OCI-LY3 (cell line): ENCODE measurements around the gene EIF1AD.

Experiments used
- H2AFZ ChIP-seq: fragments of 200-600, 300-600 bp; shearing (Covaris generic); 2 replicates; pipeline ENCODE4 v1.6.0; 2014; ENCODE audit warnings: antibody characterized with exemption, low read depth, low read length
- H3K27ac ChIP-seq: fragments of 200-600, 300-600 bp; sonication (generic); 2 replicates; pipeline ENCODE4 v1.5.1; 2014; ENCODE audit warnings: mild to moderate bottlenecking, low read length, moderate library complexity, mixed read lengths
- H3K27me3 ChIP-seq: fragments of 200-600, 300-600 bp; sonication (generic); 2 replicates; pipeline ENCODE4 v1.6.1; 2014; ENCODE audit warnings: low read depth, low read length, mixed read lengths
- H3K36me3 ChIP-seq: fragments of 200-600, 300-600 bp; sonication (generic); replicated peaks from 2 replicates; pipeline ENCODE3; 2014; ENCODE audit warnings: low read depth, low read length, mixed read lengths
- H3K4me1 ChIP-seq: fragments of 300-600, 200-600 bp; sonication (generic); 2 replicates; pipeline ENCODE4 v1.6.1; 2014; ENCODE audit warnings: low read length, mixed read lengths
- H3K4me2 ChIP-seq: fragments of 200-600, 300-600 bp; sonication (generic); 2 replicates; pipeline ENCODE4 v1.6.1; 2014; ENCODE audit warnings: low read length, mixed read lengths
- H3K4me3 ChIP-seq: fragments of 300-600, 200-600 bp; sonication (generic); 2 replicates; pipeline ENCODE4 v1.5.1; 2014; ENCODE audit warnings: antibody characterized with exemption, mild to moderate bottlenecking, low read length, moderate library complexity
- H3K79me2 ChIP-seq: fragments of 300-600, 200-600 bp; shearing (Covaris generic); 2 replicates; pipeline ENCODE4 v1.6.1; 2014; ENCODE audit warnings: mild to moderate bottlenecking, low read length, mixed read lengths
- H3K9ac ChIP-seq: fragments of 300-600, 200-600 bp; shearing (Covaris generic); 2 replicates; pipeline ENCODE4 v1.6.0; 2014; ENCODE audit warnings: mild to moderate bottlenecking, low read length, moderate library complexity
- H3K9me3 ChIP-seq: fragments of 200-600, 300-600 bp; shearing (Covaris generic); 2 replicates; pipeline ENCODE4 v1.6.1; 2014; ENCODE audit warnings: low read length, mixed read lengths; ENCODE audit not compliant: insufficient read depth
- H4K20me1 ChIP-seq: fragments of 200-600, 300-600 bp; sonication (generic); 2 replicates; pipeline ENCODE4 v1.6.1; 2016; ENCODE audit warnings: low read length, mixed read lengths; ENCODE audit not compliant: insufficient read depth
- EZH2phosphoT487 ChIP-seq: fragments of 200-600 bp; shearing (Covaris generic); IDR thresholded peaks from 2 replicates; pipeline ENCODE4 v1.6.1; 2018; ENCODE audit warnings: antibody characterized with exemption, mixed run types, low read depth
- TF ChIP-seq, protein P1 (sequence below): fragments of 200-600, 300-600 bp; sonication (generic); IDR thresholded peaks from 2 replicates; pipeline ENCODE4 v1.5.1; 2014; ENCODE audit warnings: antibody characterized with exemption, low read length, low read depth

EIF1AD gene

DNA sequence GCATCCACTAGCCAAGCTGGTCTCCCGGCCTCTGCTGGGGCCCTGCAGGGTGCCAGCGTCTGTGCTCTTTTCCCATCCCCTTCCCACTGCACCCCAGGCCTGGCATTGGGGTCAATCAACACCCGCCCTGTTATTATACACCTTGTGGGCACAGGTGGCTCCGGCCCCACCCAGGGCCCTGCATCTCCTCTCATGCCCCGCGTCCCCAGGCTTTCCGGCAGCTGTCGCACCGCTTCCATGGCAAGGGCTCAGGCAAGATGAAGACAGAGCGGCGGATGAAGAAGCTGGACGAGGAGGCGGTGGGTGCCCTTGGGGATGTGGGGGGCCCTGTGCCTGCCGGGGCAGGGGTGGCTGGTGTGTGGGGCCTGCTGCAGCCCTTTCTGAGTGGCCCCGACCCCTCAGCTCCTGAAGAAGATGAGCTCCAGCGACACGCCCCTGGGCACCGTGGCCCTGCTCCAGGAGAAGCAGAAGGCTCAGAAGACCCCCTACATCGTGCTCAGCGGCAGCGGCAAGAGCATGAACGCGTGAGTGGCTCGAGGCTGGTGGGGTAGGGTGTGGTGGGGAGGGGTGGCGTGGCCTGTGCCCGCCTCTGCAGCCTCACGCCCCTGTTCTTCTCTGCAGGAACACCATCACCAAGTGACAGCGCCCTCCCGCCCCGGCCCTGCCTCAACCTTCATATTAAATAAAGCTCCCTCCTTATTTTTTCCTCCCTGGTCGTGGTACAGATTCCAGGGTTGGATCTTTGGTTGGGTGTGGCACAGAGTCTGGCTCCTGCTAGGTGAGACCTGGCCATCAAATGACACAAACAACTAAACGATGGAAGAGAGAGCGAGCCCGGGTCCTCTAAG is 23.3 kb downstream of the EIF1AD start:
- H3K4me1 ChIP-seq: no peaks in the 10 kb centered on the region
- H3K36me3 ChIP-seq: peaks cover 16% of the 10 kb centered on the region
- no peak overlapping the region for H3K4me3 ChIP-seq
- H3K4me2 ChIP-seq: no peak overlapping the region
- H2AFZ ChIP-seq: no peak overlapping the region
- H3K27me3 ChIP-seq: no peaks in the 10 kb centered on the region
- no peaks in the 10 kb centered on the region for H3K9me3 ChIP-seq
- no peaks in the 10 kb centered on the region for H3K79me2 ChIP-seq
- H4K20me1 ChIP-seq: no peaks in the 10 kb centered on the region
- H3K9ac ChIP-seq: no peak overlapping the region
- TF ChIP-seq, protein P1, sequence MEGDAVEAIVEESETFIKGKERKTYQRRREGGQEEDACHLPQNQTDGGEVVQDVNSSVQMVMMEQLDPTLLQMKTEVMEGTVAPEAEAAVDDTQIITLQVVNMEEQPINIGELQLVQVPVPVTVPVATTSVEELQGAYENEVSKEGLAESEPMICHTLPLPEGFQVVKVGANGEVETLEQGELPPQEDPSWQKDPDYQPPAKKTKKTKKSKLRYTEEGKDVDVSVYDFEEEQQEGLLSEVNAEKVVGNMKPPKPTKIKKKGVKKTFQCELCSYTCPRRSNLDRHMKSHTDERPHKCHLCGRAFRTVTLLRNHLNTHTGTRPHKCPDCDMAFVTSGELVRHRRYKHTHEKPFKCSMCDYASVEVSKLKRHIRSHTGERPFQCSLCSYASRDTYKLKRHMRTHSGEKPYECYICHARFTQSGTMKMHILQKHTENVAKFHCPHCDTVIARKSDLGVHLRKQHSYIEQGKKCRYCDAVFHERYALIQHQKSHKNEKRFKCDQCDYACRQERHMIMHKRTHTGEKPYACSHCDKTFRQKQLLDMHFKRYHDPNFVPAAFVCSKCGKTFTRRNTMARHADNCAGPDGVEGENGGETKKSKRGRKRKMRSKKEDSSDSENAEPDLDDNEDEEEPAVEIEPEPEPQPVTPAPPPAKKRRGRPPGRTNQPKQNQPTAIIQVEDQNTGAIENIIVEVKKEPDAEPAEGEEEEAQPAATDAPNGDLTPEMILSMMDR: no peak
- no peak overlapping the region for H3K27ac ChIP-seq

DNA sequence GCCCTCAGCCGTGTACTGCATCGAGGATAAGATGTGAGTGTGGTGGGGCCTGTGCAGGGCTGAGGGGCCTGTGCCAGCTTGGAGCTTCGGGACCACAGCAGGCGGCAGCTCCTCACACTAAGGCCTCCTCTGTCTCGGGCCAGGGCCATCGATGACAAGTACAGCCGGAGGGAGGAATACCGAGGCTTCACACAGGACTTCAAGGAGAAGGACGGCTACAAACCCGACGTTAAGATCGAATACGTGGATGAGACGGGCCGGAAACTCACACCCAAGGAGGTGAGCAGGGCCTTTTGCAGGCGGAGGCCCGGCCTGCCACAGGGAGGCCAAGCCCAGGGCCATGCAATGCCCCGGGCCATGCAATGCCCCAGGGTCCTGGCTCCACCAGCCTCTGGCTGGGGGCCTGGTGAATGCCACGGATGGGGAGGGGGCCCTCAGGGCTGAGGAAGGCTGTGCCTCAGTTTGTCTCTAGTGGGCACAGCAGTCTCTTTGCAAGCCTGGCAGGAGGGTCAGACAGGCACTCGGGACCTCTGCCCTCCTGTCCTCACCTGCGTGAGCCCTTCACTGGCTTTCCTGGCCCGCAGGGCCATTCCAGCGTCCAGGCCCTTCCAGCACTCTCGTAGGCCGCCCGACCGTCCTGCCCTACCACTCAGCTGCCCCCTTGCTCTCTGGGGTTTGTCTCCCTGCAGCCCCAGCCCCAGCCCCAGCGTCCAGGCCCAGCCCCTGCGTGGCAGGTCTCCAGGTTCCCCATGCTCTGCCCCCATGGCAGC is 24.2 kb downstream of the EIF1AD start:
- Histone ChIP-seq H3K36me3 (peaks cover 23% of the 10 kb centered on the region), H3K9me3 (no peaks in the 10 kb centered on the region), H2AFZ (no peak overlapping the region), H4K20me1 (no peaks in the 10 kb centered on the region), H3K27ac (no peak overlapping the region), H3K4me3 (no peak overlapping the region), H3K79me2 (no peaks in the 10 kb centered on the region), H3K9ac (no peak overlapping the region), H3K4me2 (no peak overlapping the region), H3K4me1 (no peaks in the 10 kb centered on the region), H3K27me3 (no peaks in the 10 kb centered on the region)
- TF ChIP-seq, protein P1: no peak
- no peak for TF ChIP-seq EZH2phosphoT487

DNA sequence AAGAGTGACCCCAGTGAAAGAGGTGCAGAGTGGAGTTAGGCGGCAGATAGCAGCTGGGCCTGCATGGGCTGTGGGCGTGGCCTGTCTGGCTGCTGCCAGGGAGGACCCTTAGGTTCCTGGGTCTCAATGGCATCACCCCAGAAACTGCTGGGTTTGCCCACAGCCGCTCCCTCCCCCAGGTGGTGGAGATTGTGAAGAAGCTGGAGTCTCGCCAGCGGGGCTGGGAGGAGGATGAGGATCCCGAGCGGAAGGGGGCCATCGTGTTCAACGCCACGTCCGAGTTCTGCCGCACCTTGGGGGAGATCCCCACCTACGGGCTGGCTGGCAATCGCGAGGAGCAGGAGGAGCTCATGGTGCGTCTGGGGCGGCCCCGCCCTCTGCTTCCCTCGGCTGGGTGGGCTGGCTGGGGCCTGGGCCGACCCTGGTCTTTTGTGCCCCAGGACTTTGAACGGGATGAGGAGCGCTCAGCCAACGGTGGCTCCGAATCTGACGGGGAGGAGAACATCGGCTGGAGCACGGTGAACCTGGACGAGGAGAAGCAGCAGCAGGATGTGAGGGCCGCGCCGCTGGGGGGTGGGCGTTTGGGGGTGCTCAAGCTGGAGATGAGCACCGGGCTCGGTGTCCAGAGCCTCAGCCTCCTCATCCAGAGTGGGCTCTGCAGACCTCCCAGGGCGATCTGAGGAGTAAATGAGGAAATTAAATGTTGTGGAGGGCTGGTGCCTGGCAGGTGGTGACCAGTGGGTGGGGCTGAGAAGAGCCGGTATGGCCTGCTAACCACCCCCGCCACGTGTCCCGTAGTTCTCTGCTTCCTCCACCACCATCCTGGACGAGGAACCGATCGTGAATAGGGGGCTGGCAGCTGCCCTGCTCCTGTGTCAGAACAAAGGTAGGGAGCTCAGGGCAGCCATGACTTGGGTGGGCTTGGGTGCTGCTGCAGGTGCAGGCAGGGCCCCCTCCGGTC is 25.5 kb downstream of the EIF1AD start:
- Histone ChIP-seq H3K4me3 (no peak overlapping the region), H3K9me3 (no peaks in the 10 kb centered on the region), H3K27ac (no peak overlapping the region), H4K20me1 (no peaks in the 10 kb centered on the region), H3K4me2 (no peak overlapping the region), H3K79me2 (no peaks in the 10 kb centered on the region), H3K9ac (no peak overlapping the region), H3K4me1 (no peaks in the 10 kb centered on the region), H2AFZ (no peak overlapping the region), H3K36me3 (peaks cover 28% of the 10 kb centered on the region), H3K27me3 (no peaks in the 10 kb centered on the region)
- no peak for TF ChIP-seq EZH2phosphoT487
- TF ChIP-seq, protein P1: no peak
